Embryonic facial prominence (tissue), 1 donor: ENCODE measurements around the gene TCTN2.

Source experiments
- DNase-seq: peaks from one replicate; pipeline ENCODE4 v3.0.0-alpha.2; 2016; ENCODE audit errors: extremely low spot score

The TCTN2 gene

GRCh38 chr12:123686636-123687190, 15.8 kb downstream of the TCTN2 start:
- DNase-seq, result no peak

GRCh38 chr12:123690191-123690840, 19.4 kb downstream of the TCTN2 start:
- no peak for DNase-seq

GRCh38 chr12:123696207-123696606, 25.3 kb downstream of the TCTN2 start:
- no peak for DNase-seq

GRCh38 chr12:123696646-123697045, 25.7 kb downstream of the TCTN2 start:
- DNase-seq, result no peak

- DNase-seq, result no peak
These were observed 35.0 kb downstream of the TCTN2 start for GRCh38 chr12:123705935-123706334.

GRCh38 chr12:123707466-123707865, 36.6 kb downstream of the TCTN2 start:
- no peak for DNase-seq

GRCh38 chr12:123712780-123713319, 41.9 kb downstream of the TCTN2 start:
- no peak for DNase-seq

GRCh38 chr12:123713398-123713797, 42.5 kb downstream of the TCTN2 start:
- no peak for DNase-seq

- DNase-seq, result no peak
These were observed 43.1 kb downstream of the TCTN2 start for GRCh38 chr12:123713823-123714585.

GRCh38 chr12:123715195-123715594, 44.3 kb downstream of the TCTN2 start:
- no peak for DNase-seq

GRCh38 chr12:123717350-123717749, 46.4 kb downstream of the TCTN2 start:
- no peak for DNase-seq

GRCh38 chr12:123720141-123720814, 49.4 kb downstream of the TCTN2 start:
- no peak for DNase-seq

GRCh38 chr12:123721245-123721644, 50.3 kb downstream of the TCTN2 start:
- DNase-seq, result no peak

- no peak for DNase-seq
These were observed 52.1 kb downstream of the TCTN2 start for GRCh38 chr12:123723011-123723410.

GRCh38 chr12:123723765-123724164, 52.9 kb downstream of the TCTN2 start:
- no peak for DNase-seq

- no peak for DNase-seq
These were observed 55.3 kb downstream of the TCTN2 start for GRCh38 chr12:123726244-123726643.

GRCh38 chr12:123726962-123727361, 56.0 kb downstream of the TCTN2 start:
- DNase-seq, result no peak

GRCh38 chr12:123727878-123728277, 57.0 kb downstream of the TCTN2 start:
- no peak for DNase-seq

- DNase-seq, result no peak
These were observed 60.7 kb downstream of the TCTN2 start for GRCh38 chr12:123731596-123731995.

- DNase-seq, result no peak
These were observed 61.3 kb downstream of the TCTN2 start for GRCh38 chr12:123732251-123732650.

- no peak for DNase-seq
These were observed 62.3 kb downstream of the TCTN2 start for GRCh38 chr12:123733229-123733628.

- DNase-seq, result no peak
These were observed 63.4 kb downstream of the TCTN2 start for GRCh38 chr12:123734268-123734667.
